Chondrocyte (in vitro differentiated cells): ENCODE results near the gene USP50. TPM values are rescaled to one million over a fixed set of nuclear protein-coding genes. Genes with fewer than 3 reads are reported as not detected.

Experiments
- DNase-seq: peaks from one replicate; pipeline ENCODE4 v3.0.0; 2021; ENCODE audit warnings: mixed read lengths, low spot score
- H3K27ac Mint-ChIP-seq: one replicate; pipeline ENCODE4 v1.8.0; 2021; ENCODE audit warnings: mild to moderate bottlenecking, moderate library complexity, mixed read lengths; ENCODE audit not compliant: unreplicated experiment
- H3K27me3 Mint-ChIP-seq: 2 replicates; pipeline ENCODE4 v1.8.0; 2021; ENCODE audit warnings: low read depth, mixed read lengths
- H3K36me3 Mint-ChIP-seq: 2 replicates; pipeline ENCODE4 v1.8.0; 2021; ENCODE audit warnings: low read depth, mixed read lengths
- H3K4me1 Mint-ChIP-seq: 2 replicates; pipeline ENCODE4 v1.8.0; 2021; ENCODE audit warnings: low read depth, mild to moderate bottlenecking, mixed read lengths
- H3K4me3 Mint-ChIP-seq: one replicate; pipeline ENCODE4 v1.8.0; 2021; ENCODE audit warnings: mild to moderate bottlenecking, moderate library complexity, mixed read lengths; ENCODE audit not compliant: unreplicated experiment
- H3K9me3 Mint-ChIP-seq: 2 replicates; pipeline ENCODE4 v1.8.0; 2021; ENCODE audit warnings: low read depth, mixed read lengths
- CTCF ChIP-seq: fragments of 200-600 bp; sonication (generic); IDR thresholded peaks from 2 replicates; pipeline ENCODE4 v1.5.0; 2021; ENCODE audit warnings: antibody characterized with exemption, mild to moderate bottlenecking, moderate library complexity
- long read RNA-seq: library from polyadenylated mRNA; stranded (forward); transcript quantifications from one replicate; pipeline ENCODE4 v2.0.0, GENCODE V29; 2021
- total RNA-seq: library from RNA; stranded (reverse); gene quantifications from 3 replicates; pipeline ENCODE4 v1.2.1, GENCODE V29; 2021

Gene USP50
- total RNA-seq, result 0.35 to 0.85 TPM (median 0.56 TPM) in 3 replicates
- long read RNA-seq, result 0 reads

- Mint-ChIP-seq H3K9me3 (no peaks in the 10 kb centered on the region), H3K36me3 (peaks cover 3% of the 10 kb centered on the region), H3K27ac (no peak within 1 kb of the TSS), H3K4me3 (no peak within 1 kb of the TSS), H3K4me1 (peaks cover 18% of the 10 kb centered on the region), H3K27me3 (no peaks in the 10 kb centered on the region)
- DNase-seq, result no peak
- no peak for TF ChIP-seq CTCF
These were observed at the start of gene USP50 for GRCh38 chr15:50546566-50546965. Gene USP50, minus strand, starts transcription at chr15:50546666. Its CDS starts 141 bp downstream, at chr15:50546525.

GRCh38 chr15:50594311-50594710 is 47.8 kb upstream of the USP50 start:
- peaks cover 32% of the 10 kb centered on the region for H3K36me3 Mint-ChIP-seq
- no peaks in the 10 kb centered on the region for H3K9me3 Mint-ChIP-seq
- peaks cover 5% of the 10 kb centered on the region for H3K4me1 Mint-ChIP-seq
- H3K27me3 Mint-ChIP-seq, result no peaks in the 10 kb centered on the region
- H3K27ac Mint-ChIP-seq, result no peak overlapping the region
- DNase-seq, result no peak
- TF ChIP-seq CTCF, result no peak
- H3K4me3 Mint-ChIP-seq, result no peak overlapping the region

- Mint-ChIP-seq H3K27ac (no peak overlapping the region), H3K27me3 (no peaks in the 10 kb centered on the region), H3K4me1 (peaks cover 4% of the 10 kb centered on the region), H3K4me3 (no peak overlapping the region), H3K36me3 (peaks cover 30% of the 10 kb centered on the region), H3K9me3 (no peaks in the 10 kb centered on the region)
- TF ChIP-seq CTCF, result no peak
- no peak for DNase-seq
These were observed 47.3 kb upstream of the USP50 start for GRCh38 chr15:50593761-50594160.

- H3K4me3 Mint-ChIP-seq, result no peak overlapping the region
- H3K9me3 Mint-ChIP-seq, result no peaks in the 10 kb centered on the region
- no peak overlapping the region for H3K27ac Mint-ChIP-seq
- no peak for TF ChIP-seq CTCF
- no peaks in the 10 kb centered on the region for H3K4me1 Mint-ChIP-seq
- no peaks in the 10 kb centered on the region for H3K27me3 Mint-ChIP-seq
- no peak for DNase-seq
- H3K36me3 Mint-ChIP-seq, result peaks cover 32% of the 10 kb centered on the region
These were observed 43.8 kb upstream of the USP50 start for GRCh38 chr15:50590288-50590687.

GRCh38 chr15:50577492-50577891 is 31.0 kb upstream of the USP50 start:
- Mint-ChIP-seq H3K27ac (no peak overlapping the region), H3K27me3 (no peaks in the 10 kb centered on the region), H3K9me3 (no peaks in the 10 kb centered on the region), H3K36me3 (peaks cover 29% of the 10 kb centered on the region), H3K4me1 (no peaks in the 10 kb centered on the region), H3K4me3 (no peak overlapping the region)
- TF ChIP-seq CTCF, result no peak
- no peak for DNase-seq
